Immature natural killer cell (primary cell): Measurements from ENCODE around the gene ALG2. TPM values are rescaled to one million over a fixed set of nuclear protein-coding genes. Genes with fewer than 3 reads are reported as not detected.

Experiments
- DNase-seq, 3 donors: peaks; one replicate each; pipeline ENCODE4 v3.0.0; 2022; ENCODE audit warnings: mixed read lengths in 1 of 3
- H3K27ac Mint-ChIP-seq, 6 donors: one replicate each; pipeline ENCODE4 v1.8.0; 2020; ENCODE audit warnings: mixed read lengths in 6 of 6, mild to moderate bottlenecking in 5 of 6, inconsistent platforms in 4 of 6, moderate library complexity in 3 of 6
- H3K27me3 Mint-ChIP-seq, 3 donors: one replicate each; pipeline ENCODE4 v1.8.0; 2020 to 2021; ENCODE audit warnings: low read depth in 3 of 3, mild to moderate bottlenecking in 3 of 3, mixed read lengths in 3 of 3, moderate library complexity in 3 of 3, inconsistent platforms in 1 of 3
- H3K36me3 Mint-ChIP-seq, 3 donors: one replicate each; pipeline ENCODE4 v1.8.0; 2020; ENCODE audit warnings: mixed read lengths in 3 of 3, inconsistent platforms in 2 of 3, mild to moderate bottlenecking in 2 of 3
- H3K4me1 Mint-ChIP-seq, 2 donors: one replicate each; pipeline ENCODE4 v1.8.0; 2020; ENCODE audit warnings: inconsistent platforms in 2 of 2, mild to moderate bottlenecking in 2 of 2, mixed read lengths in 2 of 2, moderate library complexity in 1 of 2
- H3K4me3 Mint-ChIP-seq, 5 donors: one replicate each; pipeline ENCODE4 v1.8.0; 2020; ENCODE audit warnings: mild to moderate bottlenecking in 5 of 5, mixed read lengths in 5 of 5, inconsistent platforms in 3 of 5, moderate library complexity in 3 of 5
- H3K9me3 Mint-ChIP-seq, 6 donors: one replicate each; pipeline ENCODE4 v1.8.0; 2020; ENCODE audit warnings: mild to moderate bottlenecking in 6 of 6, mixed read lengths in 6 of 6, inconsistent platforms in 4 of 6, moderate library complexity in 3 of 6
- polyA plus RNA-seq, 3 donors: library from polyadenylated mRNA; unstranded; fragments of 300-500 nt; fragmentation: Illumina TruSeq; gene quantifications; one replicate each; pipeline ENCODE4 v1.2.3, GENCODE V29; 2021

ALG2 gene
- 10 to 100 TPM; 23.8 to 37.1 (median 32.4) TPM for polyA plus RNA-seq

- Mint-ChIP-seq H3K9me3 (peaks cover 0 to 2% (median 0%) of the 10 kb centered on the region in 6 donors), H3K27ac (peak within 1 kb of the TSS; percentile 100), H3K27me3 (peaks cover 9 to 16% (median 9%) of the 10 kb centered on the region in 3 donors), H3K36me3 (peaks cover 0 to 12% (median 11%) of the 10 kb centered on the region in 3 donors), H3K4me3 (peak within 1 kb of the TSS; percentile 99 to 100 (median 99)), H3K4me1 (peaks cover 70 to 94% of the 10 kb centered on the region in 2 donors)
- DNase-seq, result peak; percentile 96 to 97 (median 96)
Observed at GRCh38 chr9:99221621-99222415, at the start of gene ALG2, which contains the start of gene SEC61B. Gene ALG2 (minus strand): TSS chr9:99221942. CDS start chr9:99221894, 48 bp downstream. Gene SEC61B (plus strand): TSS chr9:99222282. CDS start chr9:99222364, 82 bp downstream.

DNA sequence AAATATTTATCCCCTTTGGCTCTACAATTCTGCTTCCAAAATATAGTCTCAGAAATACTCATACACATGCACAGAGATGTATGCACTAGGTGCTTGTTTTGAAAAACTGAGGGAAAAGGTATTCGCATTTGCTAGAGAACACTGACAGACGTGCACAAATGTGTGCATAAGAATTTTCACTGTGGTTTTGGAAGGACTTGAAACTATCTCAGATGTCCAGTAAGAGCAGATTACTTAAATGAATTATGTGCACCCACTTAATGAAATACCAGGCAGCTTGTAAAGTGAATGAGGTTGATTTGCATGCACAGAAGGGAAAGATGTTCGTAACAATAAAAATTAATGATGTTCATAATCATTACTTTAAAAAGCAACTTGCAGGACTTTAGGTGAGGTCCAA, 48.7 kb upstream of the ALG2 start:
- Mint-ChIP-seq H3K36me3 (no peaks in the 10 kb centered on the region), H3K27ac (no peak overlapping the region), H3K9me3 (no peaks in the 10 kb centered on the region), H3K4me1 (peaks cover 9 to 11% of the 10 kb centered on the region in 2 donors), H3K27me3 (peaks cover 2 to 3% (median 2%) of the 10 kb centered on the region in 3 donors), H3K4me3 (no peak overlapping the region)
- DNase-seq, result no peak

GRCh38 chr9:99269416-99269815, 47.7 kb upstream of the ALG2 start:
- Mint-ChIP-seq H3K36me3 (no peaks in the 10 kb centered on the region), H3K27ac (no peak overlapping the region), H3K4me1 (peaks cover 9 to 11% of the 10 kb centered on the region in 2 donors), H3K27me3 (peaks cover 2 to 3% (median 2%) of the 10 kb centered on the region in 3 donors), H3K9me3 (no peaks in the 10 kb centered on the region), H3K4me3 (no peak overlapping the region)
- DNase-seq, result no peak

DNA sequence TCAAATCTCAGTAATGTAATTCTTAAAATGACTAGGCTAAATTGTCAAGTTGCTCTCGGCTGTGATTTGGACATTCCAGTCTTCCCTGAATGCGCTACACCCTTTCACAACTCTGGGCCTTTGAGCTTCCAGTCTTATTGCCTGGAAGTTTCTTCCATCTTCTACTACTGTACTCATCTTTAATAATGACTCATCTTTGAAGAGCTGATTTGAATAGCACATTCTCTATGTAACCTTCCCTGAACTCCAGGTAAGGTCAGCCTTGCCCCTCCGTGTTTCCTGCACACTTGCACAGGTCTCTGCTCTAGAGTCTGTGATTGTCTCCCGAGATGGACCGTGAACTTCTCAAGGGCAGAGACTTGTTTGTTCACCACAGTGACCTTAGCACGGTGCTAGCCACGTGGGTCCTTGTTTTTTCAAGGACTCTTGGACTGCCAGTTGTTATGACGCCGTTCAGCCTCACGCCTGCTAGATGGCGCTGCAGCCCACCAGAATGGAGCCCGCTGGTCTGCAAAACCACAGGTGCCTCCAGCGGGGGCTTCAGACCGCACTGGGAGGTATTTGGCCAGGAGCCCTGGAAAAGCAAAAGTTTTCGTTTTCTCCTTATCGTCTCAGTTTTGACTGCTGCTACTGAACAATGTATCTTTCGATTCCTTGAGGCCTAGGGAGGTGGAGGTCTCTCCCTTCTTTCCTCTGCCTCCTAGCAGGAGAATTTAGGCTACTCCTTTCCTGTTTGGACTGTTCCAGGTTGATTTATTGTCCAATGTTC, 44.7 kb upstream of the ALG2 start:
- Mint-ChIP-seq H3K27me3 (peaks cover 0 to 3% (median 2%) of the 10 kb centered on the region in 3 donors), H3K36me3 (no peaks in the 10 kb centered on the region), H3K27ac (peak overlapping the region in 1 of 6 donors; percentile 9), H3K4me1 (peaks cover 9 to 11% of the 10 kb centered on the region in 2 donors), H3K4me3 (peak overlapping the region in 1 of 5 donors; percentile 0), H3K9me3 (no peaks in the 10 kb centered on the region)
- peak; percentile 42 to 52 (median 44) for DNase-seq

DNA sequence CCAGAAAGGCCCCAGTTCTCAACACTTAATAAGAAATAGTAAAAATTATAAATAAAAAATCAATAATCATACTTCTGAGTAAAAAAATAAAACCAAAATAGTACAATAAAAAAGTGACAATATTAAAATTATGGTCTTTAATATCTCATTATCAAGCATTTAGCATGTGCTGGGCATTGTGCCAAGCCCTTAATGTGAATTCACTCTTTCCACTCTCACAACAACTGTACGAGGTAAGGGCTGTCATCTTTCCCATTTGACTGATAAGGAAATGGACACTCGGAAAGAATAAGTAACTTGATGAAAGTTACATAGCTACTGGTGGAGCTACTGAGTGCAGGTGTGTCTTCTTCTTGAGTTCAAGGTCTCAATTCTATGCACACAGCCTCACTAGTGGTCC, 43.9 kb upstream of the ALG2 start:
- no peaks in the 10 kb centered on the region for H3K36me3 Mint-ChIP-seq
- H3K27ac Mint-ChIP-seq, result no peak overlapping the region
- peaks cover 0 to 3% (median 2%) of the 10 kb centered on the region in 3 donors for H3K27me3 Mint-ChIP-seq
- DNase-seq, result no peak
- no peaks in the 10 kb centered on the region for H3K9me3 Mint-ChIP-seq
- no peak overlapping the region for H3K4me3 Mint-ChIP-seq
- H3K4me1 Mint-ChIP-seq, result peaks cover 9 to 11% of the 10 kb centered on the region in 2 donors

DNA sequence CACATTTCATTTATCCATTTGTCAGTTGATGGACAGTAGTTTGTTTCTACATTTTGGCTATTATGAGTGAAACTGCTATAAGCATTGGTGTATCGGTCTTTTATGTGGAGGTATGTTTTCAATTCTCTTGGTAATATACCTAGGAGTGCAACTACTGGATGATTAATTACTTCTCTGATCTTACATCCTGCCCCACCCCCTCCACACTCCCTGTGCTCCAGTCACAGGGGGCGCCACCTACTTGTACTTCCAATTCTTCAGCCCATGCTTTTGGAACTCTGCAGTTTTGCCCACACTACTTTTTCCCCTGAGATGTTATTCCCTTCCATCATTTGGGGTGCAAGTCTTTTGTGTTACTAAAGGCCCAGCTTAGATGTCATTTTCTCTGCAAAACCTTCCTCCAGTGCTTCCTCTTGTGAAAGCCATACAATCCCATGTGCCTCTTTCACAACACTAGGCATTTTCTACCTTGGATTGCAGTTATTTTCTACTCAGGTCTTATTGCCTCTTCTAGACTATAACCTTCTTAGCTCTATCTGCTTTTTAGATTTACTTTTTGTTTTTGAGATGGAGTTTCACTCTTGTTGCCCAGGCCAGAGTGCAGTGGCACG, 42.4 kb upstream of the ALG2 start:
- H3K27me3 Mint-ChIP-seq, result peaks cover 0 to 3% (median 2%) of the 10 kb centered on the region in 3 donors
- no peak for DNase-seq
- H3K4me1 Mint-ChIP-seq, result peaks cover 16 to 21% of the 10 kb centered on the region in 2 donors
- no peak overlapping the region for H3K27ac Mint-ChIP-seq
- H3K4me3 Mint-ChIP-seq, result no peak overlapping the region
- H3K36me3 Mint-ChIP-seq, result no peaks in the 10 kb centered on the region
- H3K9me3 Mint-ChIP-seq, result no peaks in the 10 kb centered on the region

DNA sequence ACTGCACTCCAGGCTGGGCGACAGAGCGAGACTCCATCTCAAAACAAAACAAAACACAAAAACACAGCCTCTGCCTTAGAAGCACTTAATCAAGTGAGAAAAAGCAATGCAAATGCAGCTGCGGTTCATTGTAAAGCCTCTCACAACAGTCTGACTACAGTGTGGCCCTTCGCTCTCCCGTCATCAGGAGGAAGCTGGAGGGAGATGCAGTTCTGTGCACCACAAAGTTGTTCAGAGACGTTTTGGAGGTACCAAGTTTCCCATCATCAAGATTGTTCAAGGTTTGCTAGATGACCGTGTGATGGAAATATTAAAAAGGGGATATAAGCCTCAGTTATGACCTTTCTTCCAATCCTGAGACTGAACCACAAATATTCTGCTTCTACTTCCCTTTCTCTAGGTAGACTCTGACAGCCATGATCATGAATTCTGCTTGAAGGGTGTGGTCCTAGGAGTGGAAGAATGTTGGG, 41.2 kb upstream of the ALG2 start:
- no peaks in the 10 kb centered on the region for H3K36me3 Mint-ChIP-seq
- H3K27me3 Mint-ChIP-seq, result peaks cover 0 to 6% (median 2%) of the 10 kb centered on the region in 3 donors
- no peak overlapping the region for H3K4me3 Mint-ChIP-seq
- DNase-seq, result no peak
- H3K9me3 Mint-ChIP-seq, result no peaks in the 10 kb centered on the region
- H3K27ac Mint-ChIP-seq, result no peak overlapping the region
- H3K4me1 Mint-ChIP-seq, result peaks cover 20 to 29% of the 10 kb centered on the region in 2 donors

DNA sequence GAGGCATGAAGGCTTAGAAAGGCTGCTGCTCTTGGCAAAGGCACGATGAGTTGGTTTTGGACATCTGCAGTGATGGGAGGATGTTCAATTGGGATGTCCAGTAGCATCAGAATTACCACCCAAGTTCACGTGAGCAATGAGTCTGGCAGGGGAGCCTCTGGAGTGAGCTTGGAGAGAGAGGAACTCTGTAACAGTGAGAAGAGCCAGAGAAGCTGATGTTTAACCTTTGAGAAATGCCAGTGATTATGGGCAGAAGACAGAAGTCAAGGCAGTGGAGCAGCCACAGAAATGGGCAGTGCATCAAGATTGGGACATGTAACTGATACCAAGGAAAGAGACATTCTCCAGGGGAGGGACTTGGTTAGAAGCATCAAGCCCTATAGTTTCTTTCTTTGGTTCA, 40.2 kb upstream of the ALG2 start:
- peaks cover 0 to 6% (median 2%) of the 10 kb centered on the region in 3 donors for H3K27me3 Mint-ChIP-seq
- no peak overlapping the region for H3K4me3 Mint-ChIP-seq
- no peaks in the 10 kb centered on the region for H3K36me3 Mint-ChIP-seq
- H3K9me3 Mint-ChIP-seq, result no peaks in the 10 kb centered on the region
- no peak overlapping the region for H3K27ac Mint-ChIP-seq
- peaks cover 18 to 27% of the 10 kb centered on the region in 2 donors for H3K4me1 Mint-ChIP-seq
- DNase-seq, result no peak

GRCh38 chr9:99259231-99259918, 37.6 kb upstream of the ALG2 start:
- Mint-ChIP-seq H3K4me3 (peak overlapping the region; percentile 64 to 82 (median 70)), H3K27me3 (peaks cover 0 to 6% (median 1%) of the 10 kb centered on the region in 3 donors), H3K36me3 (no peaks in the 10 kb centered on the region), H3K9me3 (no peaks in the 10 kb centered on the region), H3K4me1 (peaks cover 11 to 18% of the 10 kb centered on the region in 2 donors), H3K27ac (peak overlapping the region; percentile 83 to 93 (median 90))
- peak; percentile 39 to 51 (median 46) for DNase-seq

GRCh38 chr9:99257723-99258389, 36.1 kb upstream of the ALG2 start:
- Mint-ChIP-seq H3K36me3 (no peaks in the 10 kb centered on the region), H3K27ac (peak overlapping the region in 2 of 6 donors; percentile 49 to 64), H3K9me3 (no peaks in the 10 kb centered on the region), H3K4me3 (no peak overlapping the region), H3K4me1 (peaks cover 20 to 33% of the 10 kb centered on the region in 2 donors), H3K27me3 (peaks cover 0 to 6% (median 1%) of the 10 kb centered on the region in 3 donors)
- DNase-seq, result no peak

- H3K9me3 Mint-ChIP-seq, result no peaks in the 10 kb centered on the region
- no peak overlapping the region for H3K27ac Mint-ChIP-seq
- H3K4me3 Mint-ChIP-seq, result no peak overlapping the region
- H3K27me3 Mint-ChIP-seq, result peaks cover 0 to 7% (median 1%) of the 10 kb centered on the region in 3 donors
- H3K36me3 Mint-ChIP-seq, result no peaks in the 10 kb centered on the region
- DNase-seq, result no peak
- H3K4me1 Mint-ChIP-seq, result peaks cover 20 to 33% of the 10 kb centered on the region in 2 donors
Observed at GRCh38 chr9:99255651-99256050, 33.9 kb upstream of the ALG2 start.

- Mint-ChIP-seq H3K4me1 (peaks cover 13 to 27% of the 10 kb centered on the region in 2 donors), H3K4me3 (peak overlapping the region in 4 of 5 donors; percentile 29 to 59 (median 33))
Observed at GRCh38 chr9:99253772-99254431, 32.2 kb upstream of the ALG2 start.

More at GRCh38 chr9:99253772-99254431, 32.2 kb upstream of the ALG2 start:
- Mint-ChIP-seq H3K9me3 (no peaks in the 10 kb centered on the region), H3K36me3 (no peaks in the 10 kb centered on the region), H3K27ac (peak overlapping the region in 3 of 6 donors; percentile 17 to 66 (median 65)), H3K27me3 (peaks cover 0 to 2% (median 1%) of the 10 kb centered on the region in 3 donors)
- DNase-seq, result peak; percentile 19 to 40 (median 31)
